NCI-H524 treated with DMSO at 0.1 percent for 48 hours (cell line): ENCODE measurements around the gene LDLR.
"Not testable (repeated sequence)": the region's sequence is repeated elsewhere in the genome, so short reads cannot be mapped to it uniquely, and the experiment has no call there.

ENCODE experiments used
- DNase-seq: peaks from one replicate; lab custom pipeline; 2025; lab: John Stamatoyannopoulos, UW

Gene LDLR

GRCh38 chr19:11174336-11174735 is 85.1 kb downstream of the LDLR start:
- no peak for DNase-seq

- no peak for DNase-seq
Observed at GRCh38 chr19:11175920-11176319, 86.7 kb downstream of the LDLR start.

GRCh38 chr19:11176466-11177193 is 87.4 kb downstream of the LDLR start:
- DNase-seq = no peak

- no peak for DNase-seq
Observed at GRCh38 chr19:11177592-11177991, 88.3 kb downstream of the LDLR start.

- not testable (repeated sequence) for DNase-seq
Observed at GRCh38 chr19:11179145-11179465, 89.8 kb downstream of the LDLR start.

GRCh38 chr19:11179716-11180297 is 90.5 kb downstream of the LDLR start:
- no peak for DNase-seq

GRCh38 chr19:11180346-11180745 is 91.1 kb downstream of the LDLR start:
- no peak for DNase-seq

GRCh38 chr19:11180975-11181374 is 91.7 kb downstream of the LDLR start:
- DNase-seq = not testable (repeated sequence)

- DNase-seq = no peak
Observed at GRCh38 chr19:11181488-11181887, 92.2 kb downstream of the LDLR start.
